NT2/D1 (cell line): ENCODE results near the gene BCAS3.

Source experiments
- DNase-seq: peaks from one replicate; pipeline ENCODE4 v3.0.0-alpha.2; 2011; ENCODE audit warnings: low read depth, low spot score
- H3K27me3 ChIP-seq: 2 replicates; pipeline ENCODE4 v1.6.0; 2011; ENCODE audit warnings: mild to moderate bottlenecking; ENCODE audit not compliant: insufficient read length, insufficient read depth
- H3K36me3 ChIP-seq: 2 replicates; pipeline ENCODE4 v1.6.1; 2011; ENCODE audit warnings: mild to moderate bottlenecking, low read length, mixed read lengths; ENCODE audit not compliant: insufficient read depth, insufficient read length
- H3K4me1 ChIP-seq: 2 replicates; pipeline ENCODE4 v1.5.1; 2011; ENCODE audit not compliant: insufficient read depth, insufficient read length
- H3K4me3 ChIP-seq: 2 replicates; pipeline ENCODE4 v1.5.1; 2011; ENCODE audit warnings: low read depth; ENCODE audit not compliant: insufficient read length
- H3K9ac ChIP-seq: 2 replicates; pipeline ENCODE4 v1.6.0; 2011; ENCODE audit warnings: low read depth; ENCODE audit not compliant: insufficient read length
- H3K9me3 ChIP-seq: 2 replicates; pipeline ENCODE4 v1.5.1; 2011; ENCODE audit warnings: mild to moderate bottlenecking, low read length; ENCODE audit not compliant: insufficient read depth
- SUZ12 ChIP-seq: IDR thresholded peaks from 2 replicates; pipeline ENCODE4 v1.6.1; 2011; ENCODE audit not compliant: insufficient read length, insufficient read depth; ENCODE audit errors: extremely low read depth
- YY1 ChIP-seq: IDR thresholded peaks from 2 replicates; pipeline ENCODE4 v1.6.1; 2011; ENCODE audit not compliant: insufficient read length, insufficient read depth
- ZNF274 ChIP-seq: IDR thresholded peaks from 2 replicates; pipeline ENCODE4 v1.6.1; 2011; ENCODE audit warnings: mild to moderate bottlenecking, low read depth, low read length

The BCAS3 gene

DNA sequence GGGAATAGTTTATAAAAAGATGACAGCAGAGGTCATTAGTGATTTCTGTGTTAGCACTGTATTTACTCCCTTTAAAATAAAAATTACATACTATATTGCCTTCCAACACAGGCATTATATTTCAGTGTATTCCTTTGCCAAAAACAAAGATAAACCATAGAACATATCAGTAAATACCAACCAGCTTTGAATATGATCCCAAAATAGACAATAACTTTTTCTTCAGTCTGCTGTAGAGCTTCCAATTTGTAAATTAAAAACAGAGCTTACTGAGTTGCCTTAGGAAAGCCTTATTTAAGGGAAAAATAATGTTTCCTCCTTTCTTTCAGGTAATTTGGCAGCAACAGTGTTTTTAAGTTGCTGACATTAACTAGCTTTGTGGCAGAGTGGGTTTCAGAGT is 369.9 kb downstream of the BCAS3 start:
- no peaks in the 10 kb centered on the region for H3K27me3 ChIP-seq
- no peaks in the 10 kb centered on the region for H3K9me3 ChIP-seq
- no peaks in the 10 kb centered on the region for H3K4me1 ChIP-seq
- DNase-seq: no peak
- no peaks in the 10 kb centered on the region for H3K36me3 ChIP-seq
- TF ChIP-seq YY1 (no peak), SUZ12 (no peak), ZNF274 (no peak)
- H3K4me3 ChIP-seq: no peak overlapping the region
- no peak overlapping the region for H3K9ac ChIP-seq

DNA sequence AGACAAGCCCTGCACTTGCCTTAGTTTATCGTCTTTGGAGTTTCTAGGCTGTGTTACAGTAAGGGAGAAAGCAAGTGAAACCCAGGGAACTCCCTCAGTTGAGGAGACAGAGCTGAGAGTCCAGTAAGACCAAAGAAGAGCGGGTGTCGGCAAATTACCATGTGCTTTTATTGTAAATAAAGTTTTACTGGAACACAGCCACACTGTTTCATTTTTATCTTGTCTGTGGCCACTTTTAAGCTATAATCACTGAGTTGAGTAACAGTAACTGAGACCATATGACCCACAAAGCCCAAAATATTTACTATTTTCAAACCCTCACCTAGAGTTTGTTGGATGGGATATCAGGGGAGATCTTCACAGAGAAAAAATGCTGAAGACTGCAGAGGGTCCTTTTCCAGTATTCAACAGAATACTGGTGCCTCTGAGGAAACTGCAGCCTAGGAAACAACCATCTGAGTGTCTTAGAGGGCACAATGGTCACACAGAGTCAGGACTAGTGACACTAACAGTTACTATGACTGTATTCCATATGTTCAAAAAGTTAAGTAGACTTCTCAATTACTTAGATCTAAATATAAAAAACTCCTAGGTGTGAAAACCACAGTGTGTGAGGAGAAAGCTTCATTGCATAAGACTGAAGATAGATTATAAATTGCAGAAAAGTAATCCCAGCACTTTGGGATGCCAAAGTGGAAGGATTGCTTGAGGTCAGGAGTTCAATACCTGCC is 370.9 kb downstream of the BCAS3 start:
- no peak overlapping the region for H3K4me3 ChIP-seq
- no peak overlapping the region for H3K9ac ChIP-seq
- H3K27me3 ChIP-seq: no peaks in the 10 kb centered on the region
- no peak for TF ChIP-seq ZNF274
- TF ChIP-seq YY1: no peak
- no peak for TF ChIP-seq SUZ12
- no peak for DNase-seq
- H3K4me1 ChIP-seq: no peaks in the 10 kb centered on the region
- no peaks in the 10 kb centered on the region for H3K9me3 ChIP-seq
- no peaks in the 10 kb centered on the region for H3K36me3 ChIP-seq

DNA sequence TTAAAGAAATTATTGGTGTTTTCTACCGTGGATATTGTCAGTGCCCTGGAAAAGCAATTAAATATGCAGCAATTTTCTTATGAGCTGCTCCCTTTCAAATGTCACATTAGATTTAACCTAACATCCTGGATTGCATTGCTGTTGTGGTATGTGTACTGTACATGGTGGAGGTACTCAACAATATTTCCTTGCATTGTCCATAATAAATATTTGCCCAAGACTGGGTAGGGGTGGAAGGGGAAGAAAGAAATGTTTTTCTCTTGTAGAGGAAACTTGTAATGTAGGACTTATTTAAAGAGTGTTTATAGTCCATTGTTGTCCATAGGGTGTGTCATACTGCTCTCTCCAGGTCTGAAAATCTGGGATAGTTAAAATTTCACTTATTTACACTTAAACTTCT is 375.8 kb downstream of the BCAS3 start:
- H3K4me3 ChIP-seq: no peak overlapping the region
- no peaks in the 10 kb centered on the region for H3K27me3 ChIP-seq
- H3K4me1 ChIP-seq: no peaks in the 10 kb centered on the region
- H3K36me3 ChIP-seq: no peaks in the 10 kb centered on the region
- H3K9ac ChIP-seq: no peak overlapping the region
- TF ChIP-seq YY1: no peak
- no peak for TF ChIP-seq ZNF274
- no peak for TF ChIP-seq SUZ12
- H3K9me3 ChIP-seq: no peaks in the 10 kb centered on the region
- no peak for DNase-seq

DNA sequence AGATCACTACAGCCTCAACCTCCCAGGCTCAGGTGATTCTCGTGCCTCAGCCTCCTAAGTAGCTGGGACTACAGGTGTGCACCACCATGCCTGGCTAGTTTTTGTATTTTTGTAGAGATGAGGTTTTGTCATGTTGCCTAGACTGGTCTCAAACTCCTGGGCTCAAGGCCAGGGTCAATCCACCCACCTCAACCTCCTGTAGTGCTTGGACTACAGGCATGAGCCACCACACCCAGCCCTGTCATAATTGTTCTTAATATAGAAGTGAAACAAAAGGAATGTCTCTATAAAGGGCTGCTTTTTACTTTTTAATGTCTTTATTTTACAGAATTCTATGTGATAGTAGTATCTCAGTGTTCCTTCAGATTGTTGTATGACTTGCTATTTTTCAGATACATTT is 376.8 kb downstream of the BCAS3 start:
- TF ChIP-seq ZNF274: no peak
- no peak for TF ChIP-seq YY1
- no peak for TF ChIP-seq SUZ12

DNA sequence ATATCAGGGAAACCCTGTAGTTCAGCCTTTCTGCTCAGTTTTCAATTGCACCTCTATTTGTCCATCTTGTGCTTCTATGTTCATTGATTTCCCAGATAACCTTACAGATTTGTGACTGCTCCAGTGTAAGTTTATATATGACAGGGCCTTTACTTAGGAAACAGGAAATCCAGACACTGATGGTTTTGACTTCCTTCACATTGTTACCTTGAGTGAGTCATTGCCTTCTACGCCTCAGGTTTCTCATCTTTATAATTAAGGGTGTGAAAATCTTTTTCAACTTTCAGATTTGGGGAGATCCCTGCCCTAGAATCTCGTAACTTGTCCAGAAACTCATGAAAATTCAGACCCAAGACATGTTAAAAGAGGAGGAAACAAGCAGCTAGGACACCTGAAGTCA is 379.6 kb downstream of the BCAS3 start:
- Histone ChIP-seq H3K4me1 (no peaks in the 10 kb centered on the region), H3K36me3 (no peaks in the 10 kb centered on the region), H3K9me3 (no peaks in the 10 kb centered on the region), H3K9ac (no peak overlapping the region), H3K4me3 (no peak overlapping the region), H3K27me3 (no peaks in the 10 kb centered on the region)
- TF ChIP-seq ZNF274 (no peak), YY1 (no peak), SUZ12 (no peak)
- no peak for DNase-seq

More for the DNA sequence above, 376.8 kb downstream of the BCAS3 start:
- Histone ChIP-seq H3K9ac (no peak overlapping the region), H3K4me3 (no peak overlapping the region), H3K36me3 (no peaks in the 10 kb centered on the region), H3K9me3 (no peaks in the 10 kb centered on the region), H3K27me3 (no peaks in the 10 kb centered on the region), H3K4me1 (no peaks in the 10 kb centered on the region)
- DNase-seq: no peak

DNA sequence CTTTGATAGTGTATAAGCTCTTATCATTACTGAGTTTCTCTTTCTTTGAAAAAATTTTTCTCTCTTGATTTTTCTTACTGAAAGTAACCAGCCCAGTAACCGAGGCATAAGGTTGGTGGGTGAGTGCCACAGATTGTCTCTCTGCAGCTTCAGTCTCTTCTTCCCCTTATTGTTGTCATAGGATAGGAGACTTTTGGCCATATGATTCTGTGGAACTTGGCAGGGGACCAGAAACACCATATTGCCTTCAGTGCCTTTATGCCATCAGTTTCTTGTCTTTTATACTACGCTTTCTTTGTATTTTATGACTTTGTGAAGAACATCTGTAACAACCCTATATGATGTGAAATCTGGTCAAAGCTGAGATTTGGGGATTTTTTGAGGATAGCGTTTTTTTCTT is 380.4 kb downstream of the BCAS3 start:
- no peaks in the 10 kb centered on the region for H3K9me3 ChIP-seq
- H3K36me3 ChIP-seq: no peaks in the 10 kb centered on the region
- no peak overlapping the region for H3K4me3 ChIP-seq
- TF ChIP-seq SUZ12 (no peak), YY1 (no peak), ZNF274 (no peak)
- no peak overlapping the region for H3K9ac ChIP-seq
- no peaks in the 10 kb centered on the region for H3K4me1 ChIP-seq
- no peak for DNase-seq
- H3K27me3 ChIP-seq: no peaks in the 10 kb centered on the region

GRCh38 chr17:61063528-61063927 is 385.9 kb downstream of the BCAS3 start:
- Histone ChIP-seq H3K4me1 (no peaks in the 10 kb centered on the region), H3K4me3 (no peak overlapping the region), H3K36me3 (no peaks in the 10 kb centered on the region), H3K9me3 (no peaks in the 10 kb centered on the region), H3K9ac (no peak overlapping the region), H3K27me3 (no peaks in the 10 kb centered on the region)
- DNase-seq: no peak
- TF ChIP-seq ZNF274: no peak
- no peak for TF ChIP-seq YY1
- no peak for TF ChIP-seq SUZ12
